Tibial nerve (tissue), 3 donors: ENCODE measurements around the gene ELK3.

Source experiments
- POLR2A ChIP-seq, 2 donors: fragments of 450-650 bp; IDR thresholded peaks; one replicate each; pipeline ENCODE4 v1.6.1; 2017; ENCODE audit warnings: antibody characterized with exemption in 2 of 2, mild to moderate bottlenecking in 2 of 2, moderate library complexity in 2 of 2
- TF ChIP-seq, protein P1 (sequence below), 5 experiments: fragments of 200-600 bp in 3 of 5; fragments of 450-650 bp in 2 of 5; sonication (generic) in 3 of 5; IDR thresholded peaks; one replicate each; pipeline ENCODE4 v1.5.1; 2016 to 2019; ENCODE audit warnings: antibody characterized with exemption in 5 of 5, mild to moderate bottlenecking in 3 of 5, moderate library complexity in 2 of 5

DNA sequence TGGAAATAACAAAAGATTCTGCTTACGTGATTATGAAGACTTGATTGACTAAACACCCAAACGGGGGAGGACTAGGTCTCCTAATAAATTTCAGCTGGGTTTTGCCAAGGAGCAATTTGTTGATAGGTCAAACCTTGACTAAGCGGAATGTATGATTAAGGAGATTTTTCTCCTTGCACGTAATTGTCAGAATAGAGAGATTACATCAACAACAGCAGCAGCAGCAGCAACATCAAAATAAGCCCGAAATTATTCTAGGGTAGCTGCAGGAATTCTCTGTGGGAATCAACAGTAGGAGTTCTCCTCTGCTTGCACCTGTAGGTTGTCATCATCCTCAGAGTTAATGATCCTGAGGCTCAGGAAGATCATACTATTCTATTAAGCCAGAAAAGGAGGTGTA lies 10.2 kb downstream of the ELK3 start:
- TF ChIP-seq, protein P1, sequence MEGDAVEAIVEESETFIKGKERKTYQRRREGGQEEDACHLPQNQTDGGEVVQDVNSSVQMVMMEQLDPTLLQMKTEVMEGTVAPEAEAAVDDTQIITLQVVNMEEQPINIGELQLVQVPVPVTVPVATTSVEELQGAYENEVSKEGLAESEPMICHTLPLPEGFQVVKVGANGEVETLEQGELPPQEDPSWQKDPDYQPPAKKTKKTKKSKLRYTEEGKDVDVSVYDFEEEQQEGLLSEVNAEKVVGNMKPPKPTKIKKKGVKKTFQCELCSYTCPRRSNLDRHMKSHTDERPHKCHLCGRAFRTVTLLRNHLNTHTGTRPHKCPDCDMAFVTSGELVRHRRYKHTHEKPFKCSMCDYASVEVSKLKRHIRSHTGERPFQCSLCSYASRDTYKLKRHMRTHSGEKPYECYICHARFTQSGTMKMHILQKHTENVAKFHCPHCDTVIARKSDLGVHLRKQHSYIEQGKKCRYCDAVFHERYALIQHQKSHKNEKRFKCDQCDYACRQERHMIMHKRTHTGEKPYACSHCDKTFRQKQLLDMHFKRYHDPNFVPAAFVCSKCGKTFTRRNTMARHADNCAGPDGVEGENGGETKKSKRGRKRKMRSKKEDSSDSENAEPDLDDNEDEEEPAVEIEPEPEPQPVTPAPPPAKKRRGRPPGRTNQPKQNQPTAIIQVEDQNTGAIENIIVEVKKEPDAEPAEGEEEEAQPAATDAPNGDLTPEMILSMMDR (IDR thresholded peaks at IDR 0.05): no peak
- TF ChIP-seq POLR2A (IDR thresholded peaks at IDR 0.05): no peak
